Ovary (tissue), 9 donors: Measurements from ENCODE around the gene VIPR2. TPM values are rescaled to one million over a fixed set of nuclear protein-coding genes. Genes with fewer than 3 reads are reported as not detected.

Experiments used
- DNase-seq, 5 donors: peaks; one replicate each; pipeline ENCODE4 v3.0.0-alpha.2; 2019 to 2020
- H3K27ac ChIP-seq, 2 donors: fragments of 200-600 bp; one replicate each; pipeline versions ENCODE4 v1.5.1 to v1.8.0; 2019 to 2022
- H3K27me3 ChIP-seq: fragments of 200-600 bp; one replicate; pipeline ENCODE4 v1.8.0; 2022
- H3K36me3 ChIP-seq: fragments of 200-600 bp; sonication (generic); one replicate; pipeline ENCODE4 v1.5.1; 2019
- H3K4me1 ChIP-seq: one replicate; pipeline ENCODE4 v1.8.1; 2013; ENCODE audit warnings: mild to moderate bottlenecking, moderate library complexity; ENCODE audit not compliant: insufficient read depth
- H3K4me3 ChIP-seq: fragments of 200-600 bp; sonication (generic); one replicate; pipeline ENCODE4 v1.5.1; 2017
- H3K9me3 ChIP-seq, 2 donors: fragments of 200-600 bp in 1 of 2; sonication (generic) in 1 of 2; one replicate each; pipeline versions ENCODE4 v1.5.1 to v1.8.1; 2013 to 2019; ENCODE audit warnings: mild to moderate bottlenecking in 1 of 2, moderate library complexity in 1 of 2
- EP300 ChIP-seq: sonication (generic); formaldehyde crosslinking; IDR thresholded peaks from one replicate; pipeline ENCODE4 v1.6.1; 2017; ENCODE audit warnings: antibody characterized with exemption
- POLR2A ChIP-seq: fragments of 450-650 bp; IDR thresholded peaks from one replicate; pipeline ENCODE4 v1.6.1; 2017; ENCODE audit warnings: antibody characterized with exemption, mild to moderate bottlenecking, moderate library complexity
- WGBS, 3 donors: extraction: QIAGEN DNeasy Blood & Tissue Kit in 1 of 3; methylation state at CpG; one replicate each; pipeline versions ENCODE4 v1.1.5 to v1.1.7; 2013 to 2017; 5-methylcytosine and 5-hydroxymethylcytosine counted together
- intact Hi-C, 4 donors: fragments of 100-400 bp; cut with DNase I; formaldehyde crosslinking; loops; one replicate each; pipeline versions ENCODE4 v1.11.0 to v1.15.1; 2022 to 2023
- polyA plus RNA-seq, 2 donors: library from polyadenylated mRNA; stranded (reverse); fragments of 200-250 nt in 1 of 2; fragments of 350-450 nt in 1 of 2; fragmentation: Illumina TruSeq in 1 of 2; extraction: RNeasy Lipid Tissue Mini Kit (QIAGEN cat#74804) in 1 of 2; gene quantifications; one replicate each; pipeline ENCODE4 v1.2.3, GENCODE V29; 2013 to 2014
- total RNA-seq, 7 donors: library from RNA; depleted of rRNA in 2 of 7; stranded (reverse); fragments of >200 nt in 2 of 7; fragmentation: NEBNext Ultra II Directional in 3 of 7; extraction: Animal tissue kit (Norgen Biotek cat#: 25700) in 3 of 7; gene quantifications; one replicate each; pipeline versions ENCODE4 v1.1.0 to v1.2.4, GENCODE V29; 2016 to 2023
- TF ChIP-seq, protein P1 (sequence below), 3 donors: fragments of 450-650 bp in 2 of 3; fragments of 200-600 bp in 1 of 3; IDR thresholded peaks; one replicate each; pipeline versions ENCODE4 v1.5.1 to v1.8.0; 2016 to 2022; ENCODE audit warnings: antibody characterized with exemption in 3 of 3, mild to moderate bottlenecking in 1 of 3
- donor health status: DM: no; HTN: no; CAD: no; lungs with moderate emphysema.
- donor health status: DM: no; HTN: no; CAD: no.
- donor health status: Bipolar disorder and iron deficiency.
- donor health status: DM: yes; HTN: yes; CAD: no.
- donor health status: DM: no; HTN: no; CAD: no.
- donor health status: DM: yes; HTN: yes; CAD: no.

Gene VIPR2
- total and polyA plus RNA-seq, 9 donors, result 3.6 to 18.0 (median 9.0) TPM

DNA sequence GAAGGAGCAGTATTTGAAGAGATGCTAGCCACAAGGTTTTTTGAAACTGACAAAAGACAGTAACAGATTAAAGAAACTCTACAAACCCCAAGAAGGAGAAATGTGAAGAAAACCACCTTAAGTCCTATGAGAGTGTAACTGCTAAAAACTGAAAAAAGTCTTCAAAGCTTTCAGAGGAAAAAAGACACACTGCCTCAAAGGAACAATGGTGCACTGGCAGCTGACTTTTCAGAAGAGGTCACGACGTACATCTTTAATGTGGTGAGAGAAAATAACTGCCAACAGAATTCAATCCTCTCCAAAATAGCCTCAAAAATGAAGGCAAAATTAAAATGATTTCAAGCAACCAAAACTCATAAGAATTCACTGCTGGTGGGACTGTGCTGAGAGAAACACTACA is 94.0 kb downstream of the VIPR2 start:
- DNase-seq, result no peak
- H3K4me1 ChIP-seq, result no peaks in the 10 kb centered on the region
- intact Hi-C loops, result no loop called here
- H3K27me3 ChIP-seq, result no peaks in the 10 kb centered on the region
- WGBS, 3 donors, result 91 to 97% (median 96%) methylated on average over 2 of the region's 2 CpGs
- TF ChIP-seq, protein P1, sequence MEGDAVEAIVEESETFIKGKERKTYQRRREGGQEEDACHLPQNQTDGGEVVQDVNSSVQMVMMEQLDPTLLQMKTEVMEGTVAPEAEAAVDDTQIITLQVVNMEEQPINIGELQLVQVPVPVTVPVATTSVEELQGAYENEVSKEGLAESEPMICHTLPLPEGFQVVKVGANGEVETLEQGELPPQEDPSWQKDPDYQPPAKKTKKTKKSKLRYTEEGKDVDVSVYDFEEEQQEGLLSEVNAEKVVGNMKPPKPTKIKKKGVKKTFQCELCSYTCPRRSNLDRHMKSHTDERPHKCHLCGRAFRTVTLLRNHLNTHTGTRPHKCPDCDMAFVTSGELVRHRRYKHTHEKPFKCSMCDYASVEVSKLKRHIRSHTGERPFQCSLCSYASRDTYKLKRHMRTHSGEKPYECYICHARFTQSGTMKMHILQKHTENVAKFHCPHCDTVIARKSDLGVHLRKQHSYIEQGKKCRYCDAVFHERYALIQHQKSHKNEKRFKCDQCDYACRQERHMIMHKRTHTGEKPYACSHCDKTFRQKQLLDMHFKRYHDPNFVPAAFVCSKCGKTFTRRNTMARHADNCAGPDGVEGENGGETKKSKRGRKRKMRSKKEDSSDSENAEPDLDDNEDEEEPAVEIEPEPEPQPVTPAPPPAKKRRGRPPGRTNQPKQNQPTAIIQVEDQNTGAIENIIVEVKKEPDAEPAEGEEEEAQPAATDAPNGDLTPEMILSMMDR (IDR thresholded peaks at IDR 0.05), result no peak
- no peak for TF ChIP-seq EP300
- TF ChIP-seq POLR2A, result no peak
- H3K27ac ChIP-seq, result no peak overlapping the region
- H3K4me3 ChIP-seq, result no peak overlapping the region
- H3K36me3 ChIP-seq, result no peaks in the 10 kb centered on the region
- no peaks in the 10 kb centered on the region for H3K9me3 ChIP-seq

DNA sequence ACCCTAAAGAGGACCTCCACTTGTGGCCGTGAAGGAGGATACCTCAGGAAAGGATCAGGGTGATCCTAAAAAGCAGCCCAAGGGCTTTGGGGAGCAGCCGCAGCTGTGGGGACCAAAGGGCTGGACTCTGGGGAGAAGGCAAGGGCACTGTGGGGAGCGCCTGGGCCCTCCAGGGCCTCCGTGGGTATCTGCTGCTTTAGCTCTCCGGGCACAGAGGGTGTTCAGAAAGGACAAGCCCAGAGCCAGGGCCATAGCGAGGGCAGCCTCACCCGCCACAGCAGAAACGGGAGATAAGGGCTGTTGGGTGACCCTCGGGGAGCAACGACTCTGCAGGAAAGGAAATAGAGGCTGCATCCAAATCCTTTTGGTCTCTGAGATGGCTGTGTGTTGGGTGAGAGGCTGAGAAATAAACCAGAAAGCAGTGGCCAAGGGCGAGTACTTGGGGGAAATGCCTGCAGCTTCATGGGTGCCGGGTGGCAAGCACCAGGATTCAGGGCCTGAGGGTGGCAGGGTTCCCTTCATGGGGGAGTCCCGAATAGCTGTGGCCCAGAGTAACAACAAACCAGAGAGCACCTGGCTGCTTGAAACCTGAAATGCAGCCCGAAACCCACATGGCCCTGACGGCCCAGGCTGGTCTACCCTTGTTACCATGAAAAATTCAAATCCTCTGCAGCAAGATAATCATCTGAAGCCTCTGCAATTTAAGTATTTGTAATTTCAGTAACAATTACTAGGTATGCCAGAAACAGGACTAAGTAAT is 95.2 kb downstream of the VIPR2 start:
- Histone ChIP-seq H3K27ac (no peak overlapping the region), H3K27me3 (no peaks in the 10 kb centered on the region), H3K4me3 (no peak overlapping the region), H3K36me3 (no peaks in the 10 kb centered on the region), H3K9me3 (no peaks in the 10 kb centered on the region), H3K4me1 (no peaks in the 10 kb centered on the region)
- intact Hi-C loops, result no loop called here
- 90 to 94% (median 93%) methylated on average over 15 of the region's 15 CpGs for WGBS, 3 donors
- DNase-seq, result no peak
- TF ChIP-seq, protein P1 (IDR thresholded peaks at IDR 0.05), result no peak
- TF ChIP-seq EP300 (no peak), POLR2A (no peak)

DNA sequence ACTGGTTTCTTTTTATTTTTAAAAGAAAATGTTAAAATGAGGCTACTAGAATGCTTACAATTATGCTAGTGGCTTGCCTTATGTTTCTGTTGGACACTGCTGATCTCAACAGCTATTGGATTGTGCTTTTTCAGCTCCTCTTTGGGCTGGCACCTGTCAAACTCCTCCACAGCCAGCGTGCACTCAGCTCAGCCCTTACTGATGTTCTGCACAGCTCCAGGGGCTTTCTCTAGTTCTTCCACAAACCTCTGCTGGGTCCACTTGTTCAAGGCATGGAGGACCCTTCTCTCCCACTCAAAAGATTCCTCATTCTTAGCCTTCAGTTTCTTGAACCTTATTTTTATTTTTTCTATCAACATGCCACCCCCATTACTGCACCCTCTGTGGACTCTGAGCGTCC is 96.0 kb downstream of the VIPR2 start:
- WGBS, 3 donors, result 78 to 88% (median 84%) methylated on average over 2 of the region's 2 CpGs
- no peak for DNase-seq
- TF ChIP-seq POLR2A, result no peak
- TF ChIP-seq, protein P1 (IDR thresholded peaks at IDR 0.05), result no peak
- no peak for TF ChIP-seq EP300
- no peak overlapping the region for H3K27ac ChIP-seq
- no peaks in the 10 kb centered on the region for H3K36me3 ChIP-seq
- intact Hi-C loops, result no loop called here
- no peaks in the 10 kb centered on the region for H3K27me3 ChIP-seq
- H3K9me3 ChIP-seq, result no peaks in the 10 kb centered on the region
- no peaks in the 10 kb centered on the region for H3K4me1 ChIP-seq
- H3K4me3 ChIP-seq, result no peak overlapping the region

DNA sequence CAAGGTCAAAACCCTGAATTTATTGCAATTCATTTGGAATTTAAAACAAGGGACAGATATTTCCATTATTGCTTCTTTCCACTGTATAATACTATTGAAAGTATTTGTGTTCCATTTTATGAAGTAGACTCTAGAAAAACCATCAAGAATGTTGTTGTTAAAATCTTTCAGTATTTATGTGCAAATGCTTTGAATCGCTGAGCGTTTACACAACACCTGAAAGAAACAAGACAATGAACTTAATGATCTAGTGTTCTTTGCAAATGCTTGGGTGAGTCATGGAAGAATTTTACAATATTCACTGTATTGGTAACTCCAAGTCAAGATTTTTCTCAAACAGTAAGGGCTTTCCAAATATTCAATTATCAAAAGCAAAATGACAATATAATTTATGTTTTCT is 97.1 kb downstream of the VIPR2 start:
- Histone ChIP-seq H3K4me3 (no peak overlapping the region), H3K27ac (no peak overlapping the region), H3K27me3 (no peaks in the 10 kb centered on the region), H3K9me3 (no peaks in the 10 kb centered on the region), H3K36me3 (no peaks in the 10 kb centered on the region), H3K4me1 (no peaks in the 10 kb centered on the region)
- WGBS, 3 donors, result 18 to 39% (median 26%) methylated on average over 2 of the region's 2 CpGs
- intact Hi-C loops, result no loop called here
- no peak for DNase-seq
- TF ChIP-seq EP300, result no peak
- TF ChIP-seq, protein P1 (IDR thresholded peaks at IDR 0.05), result no peak
- TF ChIP-seq POLR2A, result no peak
